ENCODE results near the gene DEK. TPM values are rescaled to one million over a fixed set of nuclear protein-coding genes. Genes with fewer than 3 reads are reported as not detected.

DEK gene
- total RNA-seq, 1 donor from 2014 or later, result 33.8 TPM

DNA sequence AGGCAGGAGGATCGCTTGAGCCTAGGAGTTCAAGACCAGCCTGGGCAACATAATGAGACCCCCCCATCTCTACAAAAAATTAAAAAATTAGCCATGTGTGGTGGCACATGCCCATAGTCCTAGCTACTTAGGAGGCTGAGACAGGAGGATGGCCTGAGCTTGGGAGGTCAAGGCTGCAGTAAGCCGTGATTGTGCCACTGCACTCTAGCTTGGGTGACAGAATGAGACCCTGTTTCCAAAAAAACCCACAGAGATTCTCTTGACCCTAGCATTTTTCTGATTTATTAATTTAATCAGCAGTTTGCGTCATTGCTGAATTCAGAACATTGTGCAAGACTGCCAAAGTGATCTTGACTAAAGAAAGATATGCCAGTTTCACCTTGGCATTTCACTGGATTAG lies 72.3 kb downstream of the DEK start:
- no peak overlapping the region for H3K27ac Mint-ChIP-seq (ENCODE audit: unreplicated experiment)
- TF ChIP-seq, protein P1, sequence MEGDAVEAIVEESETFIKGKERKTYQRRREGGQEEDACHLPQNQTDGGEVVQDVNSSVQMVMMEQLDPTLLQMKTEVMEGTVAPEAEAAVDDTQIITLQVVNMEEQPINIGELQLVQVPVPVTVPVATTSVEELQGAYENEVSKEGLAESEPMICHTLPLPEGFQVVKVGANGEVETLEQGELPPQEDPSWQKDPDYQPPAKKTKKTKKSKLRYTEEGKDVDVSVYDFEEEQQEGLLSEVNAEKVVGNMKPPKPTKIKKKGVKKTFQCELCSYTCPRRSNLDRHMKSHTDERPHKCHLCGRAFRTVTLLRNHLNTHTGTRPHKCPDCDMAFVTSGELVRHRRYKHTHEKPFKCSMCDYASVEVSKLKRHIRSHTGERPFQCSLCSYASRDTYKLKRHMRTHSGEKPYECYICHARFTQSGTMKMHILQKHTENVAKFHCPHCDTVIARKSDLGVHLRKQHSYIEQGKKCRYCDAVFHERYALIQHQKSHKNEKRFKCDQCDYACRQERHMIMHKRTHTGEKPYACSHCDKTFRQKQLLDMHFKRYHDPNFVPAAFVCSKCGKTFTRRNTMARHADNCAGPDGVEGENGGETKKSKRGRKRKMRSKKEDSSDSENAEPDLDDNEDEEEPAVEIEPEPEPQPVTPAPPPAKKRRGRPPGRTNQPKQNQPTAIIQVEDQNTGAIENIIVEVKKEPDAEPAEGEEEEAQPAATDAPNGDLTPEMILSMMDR (IDR thresholded peaks at IDR 0.05; ENCODE audit: partially characterized antibody, unreplicated experiment), result no peak
- H3K4me3 Mint-ChIP-seq (ENCODE audit: unreplicated experiment), result no peak overlapping the region
- no peak for DNase-seq
- no peaks in the 10 kb centered on the region for H3K36me3 Mint-ChIP-seq (ENCODE audit: unreplicated experiment)
- H3K4me1 Mint-ChIP-seq (ENCODE audit: low read depth, unreplicated experiment), result peaks cover 1% of the 10 kb centered on the region
- H3K27me3 Mint-ChIP-seq (ENCODE audit: unreplicated experiment), result no peaks in the 10 kb centered on the region
- no peaks in the 10 kb centered on the region for H3K9me3 Mint-ChIP-seq (ENCODE audit: unreplicated experiment)

DNA sequence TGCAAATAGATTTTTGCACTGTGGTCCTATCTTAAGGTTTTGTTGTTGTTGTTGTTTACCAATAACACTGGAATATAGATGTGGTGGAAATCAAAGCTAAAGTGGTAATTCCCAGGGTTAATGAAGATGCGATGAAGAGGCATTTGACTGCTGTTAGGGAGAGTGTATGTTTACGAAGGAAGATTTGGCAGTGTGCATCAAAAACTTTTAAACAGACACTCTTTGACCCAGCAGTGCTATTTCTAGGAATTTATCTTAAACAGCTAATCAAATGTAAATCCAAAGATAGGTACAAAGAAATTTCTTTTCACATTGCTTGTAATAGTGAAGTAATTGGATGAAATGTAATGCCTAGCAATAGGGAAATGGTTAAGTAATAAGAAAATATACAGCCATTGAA lies 75.1 kb downstream of the DEK start:
- no peak overlapping the region for H3K27ac Mint-ChIP-seq (ENCODE audit: unreplicated experiment)
- H3K4me1 Mint-ChIP-seq (ENCODE audit: low read depth, unreplicated experiment), result no peaks in the 10 kb centered on the region
- H3K9me3 Mint-ChIP-seq (ENCODE audit: unreplicated experiment), result no peaks in the 10 kb centered on the region
- no peaks in the 10 kb centered on the region for H3K36me3 Mint-ChIP-seq (ENCODE audit: unreplicated experiment)
- TF ChIP-seq, protein P1 (IDR thresholded peaks at IDR 0.05; ENCODE audit: partially characterized antibody, unreplicated experiment), result no peak
- no peaks in the 10 kb centered on the region for H3K27me3 Mint-ChIP-seq (ENCODE audit: unreplicated experiment)
- DNase-seq, result no peak
- H3K4me3 Mint-ChIP-seq (ENCODE audit: unreplicated experiment), result no peak overlapping the region

DNA sequence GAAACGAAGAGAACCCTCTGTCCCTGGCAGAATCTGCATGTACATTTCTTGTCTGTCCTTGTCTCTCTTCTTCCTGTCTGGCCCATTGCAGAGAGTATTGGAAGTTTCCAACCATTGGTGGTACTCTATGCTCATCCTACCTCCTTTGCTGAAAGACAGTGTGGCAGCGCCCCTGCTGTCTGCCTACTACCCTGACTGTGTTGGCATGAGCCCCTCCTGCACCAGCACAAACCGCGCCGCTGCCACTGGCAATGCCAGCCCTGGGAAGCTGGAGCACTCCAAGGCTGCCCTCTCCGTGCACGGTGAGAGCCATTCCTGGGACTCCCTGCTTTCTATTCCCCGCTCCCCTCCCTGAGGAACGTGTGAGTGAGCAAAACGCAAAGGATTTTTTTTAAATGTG lies 76.6 kb downstream of the DEK start:
- H3K27ac Mint-ChIP-seq (ENCODE audit: unreplicated experiment), result no peak overlapping the region
- no peaks in the 10 kb centered on the region for H3K36me3 Mint-ChIP-seq (ENCODE audit: unreplicated experiment)
- H3K4me3 Mint-ChIP-seq (ENCODE audit: unreplicated experiment), result no peak overlapping the region
- no peaks in the 10 kb centered on the region for H3K27me3 Mint-ChIP-seq (ENCODE audit: unreplicated experiment)
- TF ChIP-seq, protein P1 (IDR thresholded peaks at IDR 0.05; ENCODE audit: partially characterized antibody, unreplicated experiment), result no peak
- H3K9me3 Mint-ChIP-seq (ENCODE audit: unreplicated experiment), result peaks cover 1% of the 10 kb centered on the region
- no peaks in the 10 kb centered on the region for H3K4me1 Mint-ChIP-seq (ENCODE audit: low read depth, unreplicated experiment)
- DNase-seq, result no peak

DNA sequence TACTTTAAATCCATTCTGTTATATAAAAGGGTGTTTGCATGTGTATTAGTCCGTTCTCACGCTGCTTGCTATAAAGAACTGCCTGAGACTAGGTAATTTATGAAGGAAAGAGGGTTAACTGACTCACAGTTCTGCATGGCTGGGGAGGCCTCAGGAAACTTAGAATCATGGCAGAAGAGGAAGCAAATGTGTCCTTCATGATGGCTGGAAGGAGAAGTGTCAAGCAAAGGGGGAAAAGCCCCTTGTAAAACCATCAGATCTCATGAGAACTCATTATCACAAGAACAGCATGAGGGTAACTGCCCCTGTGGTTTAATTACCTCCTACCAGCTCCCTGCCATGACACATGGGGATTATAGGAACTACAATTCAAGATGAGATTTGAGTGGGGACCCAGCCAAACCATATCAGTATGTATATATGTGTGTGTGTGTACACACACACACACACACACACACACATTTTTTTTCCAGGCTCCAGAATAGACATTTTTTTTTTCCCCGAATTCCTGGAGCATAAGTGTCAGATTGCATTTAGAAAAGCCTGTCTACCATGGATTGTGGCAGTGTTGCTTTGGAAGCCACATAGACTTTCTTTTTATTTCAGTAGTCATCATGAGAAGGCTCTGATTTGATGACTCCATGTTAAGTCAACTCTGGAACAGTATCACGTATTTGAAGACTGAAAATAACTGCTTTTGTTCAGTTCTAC lies 77.6 kb downstream of the DEK start:
- H3K4me1 Mint-ChIP-seq (ENCODE audit: low read depth, unreplicated experiment), result no peaks in the 10 kb centered on the region
- peaks cover 1% of the 10 kb centered on the region for H3K9me3 Mint-ChIP-seq (ENCODE audit: unreplicated experiment)
- no peak for DNase-seq
- H3K27ac Mint-ChIP-seq (ENCODE audit: unreplicated experiment), result no peak overlapping the region
- TF ChIP-seq, protein P1 (IDR thresholded peaks at IDR 0.05; ENCODE audit: partially characterized antibody, unreplicated experiment), result no peak
- H3K4me3 Mint-ChIP-seq (ENCODE audit: unreplicated experiment), result no peak overlapping the region
- no peaks in the 10 kb centered on the region for H3K27me3 Mint-ChIP-seq (ENCODE audit: unreplicated experiment)
- H3K36me3 Mint-ChIP-seq (ENCODE audit: unreplicated experiment), result no peaks in the 10 kb centered on the region

DNA sequence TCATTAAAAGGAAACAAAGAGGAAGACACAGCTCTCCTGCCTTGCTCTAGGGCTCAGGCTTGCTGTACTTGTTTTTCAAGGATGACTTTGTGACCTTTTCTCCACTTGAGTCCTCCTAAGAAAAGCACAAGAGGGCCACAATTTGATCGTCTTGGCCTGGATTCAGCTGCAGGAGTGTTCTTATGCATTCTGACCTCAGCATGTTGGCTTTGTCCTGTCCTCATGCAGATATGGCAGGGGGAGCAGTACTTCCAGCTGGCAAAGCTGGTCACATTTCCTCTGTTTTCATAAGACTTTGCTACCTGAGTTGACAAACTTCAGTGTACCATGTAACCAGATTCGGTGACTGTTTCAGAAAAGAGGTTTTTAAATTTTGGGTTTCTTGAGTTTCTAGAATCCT lies 78.3 kb downstream of the DEK start:
- Mint-ChIP-seq H3K4me1 (ENCODE audit: low read depth, unreplicated experiment) (no peaks in the 10 kb centered on the region), H3K36me3 (ENCODE audit: unreplicated experiment) (no peaks in the 10 kb centered on the region), H3K27me3 (ENCODE audit: unreplicated experiment) (no peaks in the 10 kb centered on the region), H3K27ac (ENCODE audit: unreplicated experiment) (no peak overlapping the region), H3K9me3 (ENCODE audit: unreplicated experiment) (peaks cover 1% of the 10 kb centered on the region), H3K4me3 (ENCODE audit: unreplicated experiment) (no peak overlapping the region)
- TF ChIP-seq, protein P1 (IDR thresholded peaks at IDR 0.05; ENCODE audit: partially characterized antibody, unreplicated experiment), result no peak
- no peak for DNase-seq
